Muscle layer of colon (tissue), 2 donors: ENCODE data around the gene SYCN.

ENCODE experiments used
- H3K27ac ChIP-seq: one replicate; pipeline ENCODE4 v1.7.0; 2013; ENCODE audit warnings: low read depth, mild to moderate bottlenecking, low read length, moderate library complexity
- H3K27me3 ChIP-seq, 2 donors: one replicate each; pipeline ENCODE4 v1.7.0; 2013; ENCODE audit warnings: low read length in 2 of 2, mild to moderate bottlenecking in 2 of 2; ENCODE audit not compliant: insufficient read depth in 2 of 2, control insufficient read depth in 1 of 2
- H3K36me3 ChIP-seq: one replicate; pipeline ENCODE4 v1.7.0; 2013; ENCODE audit warnings: mild to moderate bottlenecking, low read length; ENCODE audit not compliant: insufficient read depth
- H3K4me1 ChIP-seq: one replicate; pipeline ENCODE4 v1.7.0; 2013; ENCODE audit warnings: mild to moderate bottlenecking, low read length; ENCODE audit not compliant: insufficient read depth
- H3K4me3 ChIP-seq, 2 donors: one replicate each; pipeline ENCODE4 v1.7.0; 2013; ENCODE audit warnings: low read length in 2 of 2, low read depth in 1 of 2, mild to moderate bottlenecking in 1 of 2, moderate library complexity in 1 of 2
- H3K9ac ChIP-seq: one replicate; pipeline ENCODE4 v1.7.0; 2013; ENCODE audit warnings: low read length
- H3K9me3 ChIP-seq: one replicate; pipeline ENCODE4 v1.7.0; 2013; ENCODE audit warnings: mild to moderate bottlenecking, low read length
- donor health status: abdominal sarcoma.
- donor health status: Adenocarcinoma of cecum.

Gene SYCN

DNA sequence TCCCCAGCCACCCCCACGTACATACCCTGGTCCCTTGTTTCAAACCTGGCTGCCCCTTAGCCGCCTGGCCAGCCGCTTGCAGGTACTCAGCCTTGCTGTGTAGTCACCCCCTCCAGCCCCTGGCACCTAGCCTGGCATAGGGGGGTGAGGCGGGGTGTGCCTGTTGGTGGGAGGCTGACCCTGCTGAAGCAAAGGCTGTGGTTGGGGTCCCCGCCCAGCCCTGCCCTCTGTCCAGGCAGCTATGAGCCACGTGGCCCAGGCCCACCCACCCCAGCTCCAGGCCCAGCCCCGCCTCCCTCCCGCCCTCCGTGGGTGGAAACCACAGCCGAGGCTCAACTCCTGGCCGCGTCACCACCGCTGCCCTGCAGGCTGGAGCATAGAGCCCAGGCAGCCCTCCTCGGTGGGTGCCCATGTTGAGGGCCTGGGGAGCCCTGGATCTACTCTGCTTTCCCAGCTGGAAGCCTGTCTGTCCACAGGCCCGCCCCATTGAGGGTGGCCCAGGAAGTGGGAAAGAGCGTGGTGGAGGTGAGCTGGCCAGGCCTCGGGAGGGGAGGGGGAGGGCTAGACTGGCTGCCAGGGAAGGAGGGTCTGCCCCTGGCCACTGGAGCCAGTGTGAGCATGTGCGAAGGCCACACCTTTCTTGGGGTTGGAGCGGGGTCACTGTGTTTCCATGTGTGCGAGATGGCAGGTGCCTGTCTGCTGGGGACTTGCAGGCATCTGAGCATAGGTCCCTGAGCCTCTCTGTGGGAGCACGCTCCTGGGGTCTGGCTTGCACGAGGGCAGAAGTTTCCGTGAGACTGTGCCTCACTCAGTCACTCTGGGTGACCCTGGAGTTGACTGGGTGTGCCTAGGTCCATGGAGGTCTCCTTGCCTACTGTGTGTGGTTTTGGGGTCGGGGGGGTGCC is 47.5 kb downstream of the SYCN start:
- Histone ChIP-seq H3K4me1 (peaks cover 58% of the 10 kb centered on the region), H3K9ac (no peak overlapping the region), H3K36me3 (no peaks in the 10 kb centered on the region), H3K9me3 (no peaks in the 10 kb centered on the region), H3K27me3 (no peaks in the 10 kb centered on the region), H3K4me3 (peak overlapping the region in 1 of 2 donors; percentile 8), H3K27ac (no peak overlapping the region)

DNA sequence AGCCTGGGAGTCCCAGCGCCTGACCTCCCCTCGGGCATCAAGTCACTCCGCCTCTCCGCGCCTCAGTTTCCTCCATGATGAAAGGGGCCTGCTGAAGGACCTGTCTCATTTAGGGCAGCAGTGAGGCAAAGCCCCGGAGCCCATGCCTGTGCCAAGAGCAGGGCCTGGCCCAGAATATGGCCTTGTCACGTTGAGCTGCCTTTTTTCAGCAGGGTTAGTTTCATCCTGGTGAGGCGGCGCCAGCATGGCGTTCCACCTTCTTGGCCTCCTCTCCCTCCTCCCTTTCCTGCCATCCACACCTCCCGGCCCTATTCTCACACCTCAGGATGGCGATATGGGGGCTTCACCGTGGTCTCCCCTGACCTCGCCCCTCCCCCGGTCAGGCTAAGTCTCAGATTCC is 48.3 kb downstream of the SYCN start:
- no peaks in the 10 kb centered on the region for H3K27me3 ChIP-seq
- H3K36me3 ChIP-seq, result no peaks in the 10 kb centered on the region
- H3K9me3 ChIP-seq, result no peaks in the 10 kb centered on the region
- no peak overlapping the region for H3K9ac ChIP-seq
- no peak overlapping the region for H3K27ac ChIP-seq
- H3K4me3 ChIP-seq, result no peak overlapping the region
- H3K4me1 ChIP-seq, result peaks cover 50% of the 10 kb centered on the region

DNA sequence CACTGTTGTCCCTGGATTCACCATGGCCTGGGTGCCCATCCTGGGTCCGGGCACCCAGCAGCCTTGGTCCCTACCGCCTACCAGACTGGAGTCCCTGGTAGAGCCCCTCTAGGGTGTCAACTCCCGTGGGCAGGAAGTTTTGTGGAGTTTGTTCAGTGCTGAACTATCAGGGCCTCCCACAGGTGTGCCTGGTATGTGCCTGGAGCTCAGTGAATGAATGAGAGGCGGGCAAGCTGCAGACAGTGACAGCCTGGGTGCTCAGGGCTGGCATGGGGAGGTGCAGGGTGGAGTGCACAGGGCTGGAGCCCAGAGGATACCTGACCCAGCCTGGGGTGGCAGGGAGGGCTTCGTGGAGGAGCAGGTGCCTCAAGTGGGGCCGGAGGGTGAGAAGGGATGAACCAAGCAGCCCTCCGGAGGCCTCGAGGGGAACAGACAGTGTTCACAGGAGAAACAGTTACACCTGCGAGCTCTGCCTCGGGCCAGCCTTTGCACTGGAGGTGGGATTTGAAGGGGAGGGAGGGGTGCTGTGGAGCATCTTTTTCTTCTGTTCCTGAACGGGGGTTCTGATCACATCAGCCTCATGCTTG is 48.9 kb downstream of the SYCN start:
- Histone ChIP-seq H3K4me1 (peaks cover 46% of the 10 kb centered on the region), H3K36me3 (no peaks in the 10 kb centered on the region), H3K4me3 (no peak overlapping the region), H3K9me3 (no peaks in the 10 kb centered on the region), H3K27ac (no peak overlapping the region), H3K9ac (no peak overlapping the region), H3K27me3 (no peaks in the 10 kb centered on the region)

DNA sequence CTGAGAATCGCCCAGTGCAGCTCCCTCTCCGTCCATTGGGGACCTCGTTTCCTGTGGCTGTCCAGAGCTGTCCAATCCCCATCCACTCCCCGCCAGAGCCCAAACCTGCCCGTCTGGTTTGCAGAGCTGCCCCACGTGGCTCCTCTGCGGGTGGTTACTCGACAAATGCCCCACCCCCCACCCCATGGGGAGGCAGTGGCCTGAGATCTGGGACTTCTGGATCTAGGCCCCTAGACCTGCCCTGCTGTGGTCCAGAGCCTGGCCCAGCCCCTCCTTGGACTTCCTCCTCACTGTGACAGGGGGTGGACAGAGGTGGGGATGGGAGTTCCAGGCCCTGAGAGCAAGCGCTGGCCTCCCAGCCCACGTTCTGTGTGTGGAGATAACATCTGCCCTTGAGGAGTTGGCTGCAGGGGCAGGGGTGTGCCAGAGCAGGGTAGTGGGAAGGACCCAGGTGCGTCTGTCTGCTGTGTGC is 49.4 kb downstream of the SYCN start:
- no peaks in the 10 kb centered on the region for H3K36me3 ChIP-seq
- H3K9ac ChIP-seq, result no peak overlapping the region
- H3K4me1 ChIP-seq, result peaks cover 44% of the 10 kb centered on the region
- H3K27me3 ChIP-seq, result no peaks in the 10 kb centered on the region
- no peaks in the 10 kb centered on the region for H3K9me3 ChIP-seq
- H3K4me3 ChIP-seq, result no peak overlapping the region
- H3K27ac ChIP-seq, result no peak overlapping the region

DNA sequence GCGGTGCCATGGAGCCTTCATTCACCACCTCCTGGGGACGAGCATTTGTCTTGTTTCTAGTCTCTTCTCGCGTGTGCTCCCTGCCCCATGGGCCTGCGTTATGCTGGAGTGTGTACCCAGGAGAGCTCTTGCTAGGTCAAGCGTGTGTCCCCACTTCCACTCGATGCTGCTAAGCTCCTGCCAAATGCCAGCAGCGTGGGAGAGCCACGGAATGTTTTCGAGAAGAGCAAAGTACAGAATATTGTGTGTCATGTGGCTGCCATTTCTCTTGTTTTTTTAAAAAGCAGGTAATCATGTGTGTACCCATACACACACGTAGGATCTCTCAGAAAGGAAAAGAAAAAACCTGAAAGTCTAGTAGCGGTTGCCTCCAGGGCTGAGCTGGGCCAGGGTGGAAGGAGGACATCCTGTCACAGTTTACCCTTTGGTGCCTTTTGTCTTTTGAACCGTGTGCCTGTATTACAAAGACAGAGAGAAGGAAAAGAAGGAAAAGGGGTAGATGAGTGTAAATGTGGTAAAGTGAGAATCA is 49.9 kb downstream of the SYCN start:
- Histone ChIP-seq H3K27ac (no peak overlapping the region), H3K27me3 (no peaks in the 10 kb centered on the region), H3K4me3 (no peak overlapping the region), H3K36me3 (no peaks in the 10 kb centered on the region), H3K9me3 (no peaks in the 10 kb centered on the region), H3K9ac (no peak overlapping the region), H3K4me1 (peaks cover 44% of the 10 kb centered on the region)
